Endometrial microvascular endothelial cells (primary cell): ENCODE results near the gene C1orf185. TPM values are rescaled to one million over a fixed set of nuclear protein-coding genes. Genes with fewer than 3 reads are reported as not detected.

Source experiments
- in situ Hi-C: cut with HindIII; loops from 2 replicates; pipeline ENCODE4 v1.10.0; 2017; ENCODE audit warnings: low sequenced_read_pairs, low pct_unique_long_range_greater_than_20kb; ENCODE audit errors: inconsistent ontology term
- total RNA-seq: library from RNA; depleted of rRNA; stranded (reverse); fragments of >200 nt; gene quantifications from one replicate; pipeline ENCODE4 v1.2.3, GENCODE V29; 2015; ENCODE audit errors: inconsistent ontology term

The C1orf185 gene
- total RNA-seq, 1 donor from 2014 or later, result not detected

GRCh38 chr1:51192213-51192843 is 90.3 kb downstream of the C1orf185 start:
- in situ Hi-C loops, result no loop called here

- in situ Hi-C loops, result no loop called here
Observed at GRCh38 chr1:51193564-51193963, 91.5 kb downstream of the C1orf185 start.

Other genes starting within 250 kb of the C1orf185 start
- gene FAF1, start 142.0 kb upstream of the C1orf185 start, total RNA-seq, result 72.0 TPM
- 17.1 TPM for gene CDKN2C, start 132.0 kb upstream of the C1orf185 start, total RNA-seq
- gene RNF11, start 134.0 kb downstream of the C1orf185 start, total RNA-seq, result 69.9 TPM
- 1.6 TPM for gene TTC39A, start 228.3 kb downstream of the C1orf185 start, total RNA-seq